Body of pancreas (tissue), 4 donors: ENCODE measurements around the gene FLRT1.

Source experiments
- POLR2A ChIP-seq, 3 donors: fragments of 450-650 bp; IDR thresholded peaks; one replicate each; pipeline ENCODE4 v1.6.1; 2016; ENCODE audit warnings: antibody characterized with exemption in 3 of 3, mild to moderate bottlenecking in 2 of 3
- TF ChIP-seq, protein P1 (sequence below), 7 experiments: fragments of 450-650 bp in 4 of 7; fragments of 200-600 bp in 3 of 7; sonication (generic) in 3 of 7; IDR thresholded peaks; one replicate each; pipeline ENCODE4 v1.5.1; 2016 to 2019; ENCODE audit warnings: antibody characterized with exemption in 7 of 7

DNA sequence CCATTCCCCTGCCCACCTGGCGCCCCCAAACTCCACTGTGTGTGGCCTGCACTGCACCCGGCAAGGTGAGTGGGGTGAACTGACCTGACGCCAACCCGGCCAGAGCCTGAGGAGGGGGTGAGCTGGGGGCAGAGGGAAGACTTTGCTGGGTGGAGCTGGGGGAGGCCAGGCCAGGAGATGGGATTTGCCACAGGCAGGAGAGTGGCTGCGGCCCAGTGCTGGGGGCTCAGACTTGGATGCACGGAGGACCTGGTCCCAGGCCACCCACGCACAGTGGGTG is 17.8 kb upstream of the FLRT1 start:
- no peak for TF ChIP-seq POLR2A (IDR thresholded peaks at IDR 0.05)
- TF ChIP-seq, protein P1, sequence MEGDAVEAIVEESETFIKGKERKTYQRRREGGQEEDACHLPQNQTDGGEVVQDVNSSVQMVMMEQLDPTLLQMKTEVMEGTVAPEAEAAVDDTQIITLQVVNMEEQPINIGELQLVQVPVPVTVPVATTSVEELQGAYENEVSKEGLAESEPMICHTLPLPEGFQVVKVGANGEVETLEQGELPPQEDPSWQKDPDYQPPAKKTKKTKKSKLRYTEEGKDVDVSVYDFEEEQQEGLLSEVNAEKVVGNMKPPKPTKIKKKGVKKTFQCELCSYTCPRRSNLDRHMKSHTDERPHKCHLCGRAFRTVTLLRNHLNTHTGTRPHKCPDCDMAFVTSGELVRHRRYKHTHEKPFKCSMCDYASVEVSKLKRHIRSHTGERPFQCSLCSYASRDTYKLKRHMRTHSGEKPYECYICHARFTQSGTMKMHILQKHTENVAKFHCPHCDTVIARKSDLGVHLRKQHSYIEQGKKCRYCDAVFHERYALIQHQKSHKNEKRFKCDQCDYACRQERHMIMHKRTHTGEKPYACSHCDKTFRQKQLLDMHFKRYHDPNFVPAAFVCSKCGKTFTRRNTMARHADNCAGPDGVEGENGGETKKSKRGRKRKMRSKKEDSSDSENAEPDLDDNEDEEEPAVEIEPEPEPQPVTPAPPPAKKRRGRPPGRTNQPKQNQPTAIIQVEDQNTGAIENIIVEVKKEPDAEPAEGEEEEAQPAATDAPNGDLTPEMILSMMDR (IDR thresholded peaks at IDR 0.05): no peak
